Fibroblast of the conjunctiva (primary cell): ENCODE data around the gene CLSTN2.

Experiments
- DNase-seq: peaks from one replicate; pipeline ENCODE4 v3.0.0-alpha.2; 2010; ENCODE audit warnings: low read depth

The CLSTN2 gene

DNA sequence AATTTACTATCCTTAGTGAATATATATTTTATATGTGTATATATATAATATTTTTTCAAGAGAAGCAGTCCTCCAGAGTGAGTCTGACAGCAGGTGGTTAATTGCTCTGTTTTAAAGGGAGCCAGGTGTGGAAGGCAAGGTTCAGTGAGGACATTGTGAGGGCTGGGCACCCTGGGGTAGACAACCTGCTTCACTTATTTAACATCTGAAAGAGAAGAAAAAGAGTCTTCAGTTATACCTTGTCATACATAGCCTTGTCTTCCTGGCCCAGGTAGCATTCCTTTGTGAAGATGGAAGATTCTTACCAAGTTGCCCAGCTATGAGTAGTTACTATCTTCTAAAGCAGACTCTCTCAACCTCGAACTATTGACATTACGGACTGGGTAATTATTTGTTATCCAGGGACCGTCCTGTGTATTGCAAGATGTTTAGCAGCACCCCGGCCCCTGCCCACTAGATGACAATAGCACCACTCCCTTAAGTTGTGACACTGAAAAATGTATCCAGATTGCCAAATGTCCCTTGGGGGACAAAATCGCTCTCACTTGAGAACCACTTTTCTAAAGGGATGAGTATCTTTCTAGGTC lies 406.9 kb downstream of the CLSTN2 start:
- no peak for DNase-seq

DNA sequence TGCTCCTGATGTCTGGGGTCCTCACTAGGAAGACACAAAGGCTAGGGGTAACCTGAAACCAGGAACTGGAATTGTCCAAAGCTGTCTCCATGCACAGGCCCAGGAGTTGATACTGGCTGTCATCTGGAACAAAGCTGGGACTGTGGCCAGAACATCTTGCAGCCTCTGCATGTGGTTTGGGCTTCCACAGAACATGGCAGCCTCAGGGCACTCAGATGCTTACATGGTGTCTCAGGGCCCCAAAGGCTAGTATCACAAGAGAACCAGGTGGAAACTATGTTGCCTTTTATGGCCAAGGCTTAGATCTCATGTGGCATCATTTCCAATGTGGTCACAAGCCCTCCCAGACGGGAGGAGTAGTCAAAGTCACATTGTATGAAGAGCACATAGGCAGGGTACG lies 407.7 kb downstream of the CLSTN2 start:
- DNase-seq: no peak

DNA sequence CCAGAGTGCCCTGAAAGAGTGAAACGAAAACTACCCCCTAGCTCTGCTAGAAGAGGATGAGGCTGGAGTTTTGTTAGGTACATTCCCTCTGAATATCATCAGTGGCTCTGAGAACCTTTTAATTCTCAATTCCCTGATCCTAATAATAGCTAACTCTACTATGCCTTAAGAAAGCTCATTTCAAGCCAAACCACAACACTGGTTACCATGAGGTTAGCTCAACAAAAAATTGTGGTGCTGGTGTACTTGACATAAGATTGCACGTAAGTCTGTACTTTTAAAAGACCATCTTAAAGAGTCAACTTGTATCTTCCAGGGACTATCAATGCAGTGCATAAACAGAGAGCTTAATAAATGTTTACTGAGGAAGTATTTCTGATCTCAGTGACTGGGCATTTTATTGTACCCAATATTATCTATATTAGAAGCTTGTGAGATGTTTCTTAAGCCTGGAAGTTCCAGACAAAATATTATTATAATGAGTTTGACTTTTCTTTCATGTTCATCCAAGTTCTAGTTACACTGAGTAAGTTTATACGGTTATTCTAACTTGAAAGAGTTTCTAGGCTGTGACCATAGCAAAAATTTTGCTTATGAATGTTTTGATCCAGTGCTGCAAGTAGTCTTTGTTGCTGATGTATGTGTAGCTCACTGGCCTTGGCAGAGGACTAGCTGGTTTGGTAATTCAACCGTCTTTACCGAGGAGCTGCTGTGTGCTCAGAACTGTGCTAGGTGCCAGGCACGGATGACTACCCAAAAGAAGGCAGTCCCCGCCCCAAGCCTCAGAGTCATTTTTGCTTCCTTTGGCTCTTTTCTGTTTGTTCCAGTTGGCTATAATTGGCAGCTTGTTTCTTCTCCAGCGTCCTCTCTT lies 408.5 kb downstream of the CLSTN2 start:
- no peak for DNase-seq

DNA sequence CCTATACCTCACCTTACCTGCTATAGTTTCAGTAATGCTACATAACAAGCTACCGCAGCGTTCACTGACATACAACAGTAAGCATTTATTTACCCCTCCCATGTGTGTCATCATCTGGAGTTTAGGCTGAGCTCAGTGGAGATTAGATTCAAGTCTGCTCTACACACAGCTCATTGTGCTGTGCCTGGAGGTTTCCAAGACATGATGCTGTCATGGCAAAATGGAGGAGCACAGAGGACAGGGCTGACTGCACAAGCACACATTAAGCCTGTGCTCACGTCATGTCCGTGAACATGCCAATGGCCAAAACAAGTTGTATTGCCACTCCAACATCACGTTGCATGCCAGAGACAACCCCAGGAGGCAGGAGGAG lies 409.1 kb downstream of the CLSTN2 start:
- no peak for DNase-seq

DNA sequence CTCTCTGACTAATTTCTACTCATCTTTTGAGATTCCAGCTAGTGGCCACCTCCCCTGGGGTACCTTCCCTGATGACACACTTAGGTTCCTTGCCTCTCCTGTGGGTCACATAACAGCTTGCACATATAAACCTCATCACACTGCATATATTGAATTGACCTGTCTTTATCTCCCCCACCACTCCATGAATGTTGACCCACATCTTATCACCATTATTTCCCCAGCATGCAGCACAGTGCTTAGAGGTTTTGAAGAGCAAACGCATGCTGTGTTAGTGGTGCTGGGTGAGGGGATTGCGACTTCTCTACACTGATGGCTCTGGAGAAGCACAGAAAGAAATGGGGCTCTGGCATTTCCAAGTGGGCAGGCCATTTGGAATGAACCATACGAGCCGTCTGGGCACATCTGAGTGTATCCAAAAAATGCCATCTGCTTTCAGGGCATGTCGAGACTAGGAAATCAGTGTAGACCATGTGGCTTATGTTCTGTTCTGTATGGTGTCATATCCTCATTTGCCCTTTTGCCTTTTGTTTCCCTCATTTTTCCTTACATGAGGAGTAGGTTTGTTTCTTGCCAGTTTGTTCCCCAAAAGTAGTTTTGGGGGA lies 409.7 kb downstream of the CLSTN2 start:
- DNase-seq: no peak

DNA sequence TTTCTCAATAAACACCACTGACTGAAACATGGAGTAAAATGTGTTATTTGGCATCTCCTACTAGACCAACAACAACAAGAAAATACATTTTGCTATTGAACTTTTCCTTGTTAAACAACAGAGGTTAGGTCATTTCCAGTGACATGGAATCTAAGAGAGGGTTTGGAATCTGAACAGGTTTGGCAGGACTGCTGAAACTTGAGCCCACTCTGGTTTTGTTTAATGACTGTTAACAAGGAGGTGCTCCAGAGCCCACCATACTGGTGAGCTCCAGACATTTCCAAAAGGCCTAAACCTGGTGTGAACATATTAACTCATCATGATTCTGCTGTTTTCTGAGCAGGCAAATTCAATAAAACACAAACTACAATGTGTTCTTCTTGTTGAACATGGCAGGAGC lies 412.2 kb downstream of the CLSTN2 start:
- no peak for DNase-seq

DNA sequence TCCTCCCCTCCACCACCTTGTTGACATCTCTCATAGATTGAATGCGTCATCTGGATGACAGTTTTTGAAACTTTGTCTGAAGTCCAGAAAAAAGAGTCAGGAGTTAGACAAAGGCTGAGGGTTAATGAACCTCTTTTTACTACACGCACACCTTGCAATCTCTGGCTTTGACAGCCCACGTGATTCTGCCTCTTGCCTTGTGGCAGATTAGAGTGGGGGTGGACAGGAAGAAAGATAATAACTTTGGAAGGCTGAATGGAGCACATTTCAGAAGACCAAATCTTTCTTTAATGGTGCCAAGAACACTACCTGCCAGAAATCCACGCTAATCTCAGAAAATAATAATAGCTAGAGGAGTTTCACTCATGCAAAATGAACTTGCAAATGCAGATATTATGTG lies 415.0 kb downstream of the CLSTN2 start:
- no peak for DNase-seq

DNA sequence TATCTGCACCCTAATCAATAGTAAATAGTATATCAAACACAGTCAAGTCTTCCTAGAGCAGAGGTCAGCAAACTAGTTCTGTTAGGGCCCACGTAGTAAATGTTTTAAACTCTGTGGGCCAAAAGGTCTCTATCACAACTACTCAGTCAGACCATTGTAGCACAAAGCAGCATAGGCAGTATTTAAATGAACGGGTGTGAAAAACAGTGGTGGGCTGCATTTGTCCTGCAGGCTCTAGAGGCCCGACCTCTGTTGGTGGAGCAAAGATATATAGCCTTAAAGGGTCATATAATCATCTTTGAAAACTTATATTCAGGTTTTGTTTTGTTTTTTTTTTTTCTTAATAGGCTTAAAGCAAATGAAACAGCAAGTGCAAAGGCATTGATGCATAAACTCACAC lies 416.5 kb downstream of the CLSTN2 start:
- DNase-seq: no peak

DNA sequence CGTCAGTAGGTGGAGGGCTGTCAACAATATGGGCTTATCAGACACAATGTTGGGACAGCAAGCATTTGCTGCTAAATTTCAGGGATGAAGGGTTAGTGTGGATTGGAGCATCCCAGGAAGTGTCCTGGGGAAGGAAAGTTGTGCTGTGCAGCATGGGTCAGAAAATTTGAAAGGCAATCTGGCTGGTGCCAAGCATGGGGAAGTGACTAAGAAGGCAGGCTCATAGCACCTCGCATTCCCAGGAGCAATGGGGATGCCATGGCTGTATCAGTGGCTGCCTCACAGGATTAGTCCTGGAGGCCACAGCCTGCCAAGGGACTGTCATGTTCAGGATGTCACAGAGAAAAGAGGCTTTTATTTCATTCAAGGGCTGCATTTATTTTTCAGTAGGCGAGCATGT lies 420.5 kb downstream of the CLSTN2 start:
- no peak for DNase-seq

DNA sequence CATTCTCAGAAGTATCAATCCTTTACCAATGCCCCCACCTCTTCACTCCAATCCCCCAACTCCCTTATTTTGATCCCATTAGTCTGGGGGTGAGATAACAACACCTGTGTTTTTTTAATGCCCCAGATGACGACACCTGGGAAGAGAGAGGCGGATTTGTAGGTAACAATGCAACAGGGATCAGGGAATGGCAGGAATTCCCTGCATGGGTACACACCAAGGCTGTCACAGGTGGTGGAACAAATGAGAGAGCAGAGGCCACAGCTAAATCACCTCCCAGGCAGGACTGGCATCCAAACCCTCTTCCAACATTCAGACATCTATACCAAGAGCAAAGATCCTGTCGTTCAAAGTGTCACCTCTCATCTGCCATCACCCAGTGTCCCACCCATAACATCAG lies 423.7 kb downstream of the CLSTN2 start:
- no peak for DNase-seq

DNA sequence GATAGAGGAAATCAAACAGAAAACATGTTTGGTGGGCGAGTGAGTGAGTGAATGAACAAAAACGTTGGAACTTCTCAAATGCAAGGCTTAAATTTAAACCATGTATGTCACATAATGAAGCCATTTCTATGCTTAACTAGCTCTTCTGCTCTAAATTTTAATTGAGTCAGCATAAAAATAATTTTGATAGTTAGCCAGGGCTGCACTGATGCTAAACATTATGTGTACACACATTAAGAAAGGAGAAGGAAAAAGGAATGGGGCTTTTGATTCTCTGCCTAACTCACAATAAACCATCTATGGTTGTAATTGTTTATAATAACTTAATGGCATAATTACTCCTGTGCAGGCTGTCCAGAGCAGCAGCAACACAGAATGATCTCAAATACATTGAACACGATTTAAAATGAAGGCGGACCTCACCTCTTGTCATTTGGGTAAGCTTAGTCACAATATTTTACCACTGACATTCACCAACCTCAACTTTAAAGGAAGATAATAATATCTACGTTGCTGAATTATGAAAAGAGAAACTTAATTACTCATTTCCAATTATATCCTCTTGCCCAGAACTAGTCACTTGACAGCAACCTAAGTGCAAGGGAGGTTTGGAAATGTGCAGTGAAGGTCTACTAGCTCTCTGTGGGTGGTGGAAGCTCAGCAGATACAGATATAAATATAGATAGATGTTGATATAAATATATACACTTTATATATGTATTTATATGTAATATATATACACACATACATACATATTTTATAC lies 424.4 kb downstream of the CLSTN2 start:
- no peak for DNase-seq

DNA sequence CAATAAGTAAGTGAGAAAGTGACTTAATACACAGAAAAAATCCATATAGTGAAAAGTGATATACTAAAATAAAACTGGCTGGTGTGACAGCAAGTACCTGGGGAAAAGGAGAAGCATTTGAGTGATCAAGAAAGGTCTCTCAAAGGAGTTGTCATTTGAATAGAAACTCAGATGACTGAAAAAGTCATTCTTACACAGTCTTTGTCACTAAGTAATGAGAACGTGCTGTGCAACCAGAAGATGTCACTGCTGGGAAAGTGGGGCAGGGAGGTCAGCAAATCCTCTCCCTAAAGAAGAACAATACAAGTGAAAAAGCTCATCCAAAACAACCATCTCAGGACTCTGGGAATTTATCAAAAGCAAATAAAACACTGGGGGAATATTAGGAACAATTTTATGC lies 425.3 kb downstream of the CLSTN2 start:
- DNase-seq: no peak

DNA sequence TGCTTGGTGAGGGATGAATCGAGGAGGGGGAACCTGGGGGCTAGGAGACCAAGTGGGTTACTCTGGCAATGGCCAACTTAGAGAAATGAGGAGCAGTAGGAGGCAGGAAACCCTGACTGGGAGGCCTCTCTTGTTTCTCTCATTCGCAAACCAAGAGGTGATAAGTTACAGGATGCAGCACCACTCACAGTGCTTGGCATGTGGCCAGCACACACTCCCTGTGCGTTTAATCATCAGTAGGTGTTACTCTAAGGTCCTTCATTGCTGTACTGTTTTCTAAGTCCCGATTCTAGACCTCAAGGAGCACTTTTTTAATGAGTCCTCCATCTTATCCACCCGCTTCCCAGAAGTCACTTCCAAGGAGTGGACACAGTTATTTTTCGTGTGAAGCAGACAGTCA lies 428.8 kb downstream of the CLSTN2 start:
- DNase-seq: no peak

DNA sequence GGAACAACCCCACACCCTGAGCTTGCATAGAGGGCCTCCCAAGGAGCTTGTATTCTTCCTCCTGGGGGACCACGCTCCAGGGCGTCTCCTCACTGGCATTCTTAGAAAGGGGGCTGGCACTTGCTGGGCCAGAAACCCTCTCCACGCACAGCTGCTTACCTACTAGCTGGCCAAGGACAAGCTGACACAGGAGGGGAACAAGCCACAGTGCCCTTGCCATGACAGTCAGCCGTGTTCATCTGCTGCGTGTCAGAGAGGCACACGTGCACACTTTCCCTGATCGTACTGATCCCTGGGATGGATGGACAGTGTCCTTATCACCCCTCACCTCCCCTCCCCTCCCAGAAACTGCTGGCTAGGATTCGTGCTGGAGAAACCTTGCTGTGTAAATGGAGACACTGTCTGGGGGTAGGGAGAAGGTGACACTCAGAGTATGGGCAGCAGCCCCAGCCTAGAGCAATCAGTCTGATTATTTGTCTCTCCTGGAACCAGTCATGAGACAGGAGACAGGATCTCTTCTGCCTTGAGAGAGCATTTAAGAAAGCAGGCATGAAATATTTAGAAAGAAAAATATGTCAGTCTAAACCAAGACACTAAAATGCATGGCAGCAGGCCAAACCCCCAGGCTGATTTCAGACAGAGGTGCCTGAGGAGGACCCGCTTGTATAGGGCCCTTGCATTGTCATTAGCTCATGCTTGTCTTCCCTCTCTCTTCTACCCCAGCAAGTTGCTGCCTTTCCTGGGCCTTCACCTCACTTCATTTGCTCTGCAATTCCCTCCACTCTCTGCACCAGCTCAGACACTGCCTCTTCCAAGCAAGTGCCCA lies 431.1 kb downstream of the CLSTN2 start:
- DNase-seq: no peak

DNA sequence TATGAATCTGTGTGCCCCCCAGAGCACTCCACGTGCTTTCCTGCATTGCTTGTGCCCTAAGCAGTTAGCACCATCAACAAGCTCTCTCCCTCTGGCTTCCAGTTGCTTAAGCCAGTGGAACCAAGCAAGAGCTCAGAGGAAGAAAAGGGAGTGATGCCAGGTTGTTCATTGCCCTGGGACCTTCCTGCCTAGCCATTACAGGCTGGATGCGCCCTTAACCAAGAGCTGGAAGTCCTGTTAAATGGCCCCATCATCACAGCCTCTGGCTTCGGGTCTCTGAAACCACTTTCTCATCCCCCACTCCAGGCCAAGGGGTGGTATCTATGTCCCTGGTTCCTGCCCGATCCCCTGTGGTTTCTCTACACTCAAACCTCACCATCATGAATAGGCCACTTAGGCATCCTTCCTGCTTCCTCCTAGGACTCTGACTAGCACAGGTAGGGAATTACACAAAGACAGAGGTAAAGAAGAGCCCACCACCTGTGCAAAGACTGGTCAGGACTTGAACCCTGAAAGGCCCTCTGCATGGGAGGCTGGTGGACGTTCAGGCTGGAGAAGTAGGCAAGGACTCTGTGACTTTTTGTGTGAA lies 433.3 kb downstream of the CLSTN2 start:
- no peak for DNase-seq

DNA sequence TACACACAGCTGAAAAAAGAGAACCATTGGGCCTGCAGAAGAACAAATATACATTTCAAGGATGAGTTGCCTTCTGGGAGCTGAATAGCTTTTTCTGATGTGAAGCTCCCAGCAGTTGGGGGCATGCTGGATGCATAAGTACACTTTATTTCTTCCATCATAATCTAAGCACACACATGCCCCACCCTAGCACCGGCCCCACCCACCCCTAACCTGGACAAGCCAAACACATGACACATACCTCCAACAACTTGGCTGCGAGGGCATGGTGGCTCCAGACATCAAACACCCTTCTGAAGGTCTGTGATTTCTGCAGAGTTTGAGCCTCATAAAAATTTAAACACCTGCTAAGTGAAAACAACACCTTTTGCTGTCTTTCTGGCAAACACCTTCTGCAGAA lies 435.7 kb downstream of the CLSTN2 start:
- no peak for DNase-seq

DNA sequence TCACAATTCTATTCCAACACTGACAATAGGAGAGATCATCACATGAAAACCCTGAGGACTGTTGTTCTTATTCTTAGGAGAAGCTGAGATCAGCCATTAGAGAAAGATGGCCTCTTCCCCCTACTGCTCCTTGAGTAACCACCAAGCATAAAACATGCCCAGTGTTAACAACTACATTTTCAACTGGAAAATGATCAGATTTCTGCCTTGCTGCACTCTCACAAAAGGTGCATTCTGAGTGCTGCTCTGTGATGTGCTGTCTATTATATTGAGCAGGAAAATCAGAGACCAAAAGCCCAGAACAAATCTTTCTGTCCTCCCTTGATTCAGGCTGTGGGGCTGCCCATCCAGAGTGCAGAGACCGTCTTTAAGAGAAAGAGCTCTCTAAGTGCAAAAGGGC lies 438.2 kb downstream of the CLSTN2 start:
- DNase-seq: no peak

DNA sequence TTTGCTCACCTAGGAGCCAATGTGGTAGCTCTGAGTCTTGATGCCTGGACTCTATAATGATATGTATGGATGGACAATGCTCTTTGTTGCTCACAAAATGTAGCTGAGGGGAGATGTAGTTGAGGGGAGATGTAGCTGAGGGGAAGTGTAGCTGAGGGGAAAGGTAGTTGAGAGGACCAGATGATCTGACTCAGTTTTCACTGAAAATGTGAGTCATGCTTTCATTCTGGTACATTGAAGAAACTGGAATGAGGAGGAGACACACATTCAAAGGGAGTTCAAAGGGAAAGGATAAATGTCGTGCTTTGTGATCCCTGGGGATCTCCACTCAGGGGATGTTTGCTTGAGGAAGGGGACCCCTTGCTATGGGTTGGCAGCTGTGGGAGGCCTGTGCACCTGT lies 440.0 kb downstream of the CLSTN2 start:
- DNase-seq: no peak

DNA sequence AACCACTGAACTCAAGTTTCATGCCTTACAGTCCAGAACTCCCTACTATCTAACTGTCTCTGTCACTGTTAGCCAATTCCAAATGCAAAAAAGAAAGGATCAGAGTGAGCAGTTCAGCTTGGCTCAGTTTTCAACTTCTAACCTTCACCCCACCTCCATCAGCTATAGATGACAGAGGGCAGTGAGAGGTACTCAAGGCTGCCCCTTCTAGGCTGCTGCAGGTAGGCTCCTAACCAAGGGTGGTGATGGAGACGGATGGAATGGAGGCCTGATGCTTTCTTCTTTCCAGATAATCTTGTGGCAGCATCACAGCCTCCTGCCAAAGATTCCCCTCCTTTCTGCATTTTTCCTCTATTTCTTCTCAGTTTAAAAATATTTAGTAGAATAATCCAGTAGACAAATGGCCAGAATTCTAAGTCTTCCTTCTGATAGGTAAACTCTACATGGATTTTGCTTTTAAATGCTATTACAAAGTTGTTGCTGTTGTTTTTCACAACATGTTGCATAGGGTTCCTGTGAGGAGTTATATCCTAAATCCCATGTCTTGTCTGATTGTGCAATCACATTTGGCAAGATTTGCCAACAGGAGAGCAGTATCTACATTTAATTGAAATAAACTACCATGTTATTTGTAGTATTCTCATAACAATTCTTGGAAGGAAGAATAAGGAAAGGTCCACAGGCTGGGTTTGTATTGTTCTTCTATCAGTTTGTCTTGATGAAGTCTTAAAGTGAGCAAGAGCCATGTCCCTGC lies 441.3 kb downstream of the CLSTN2 start:
- DNase-seq: no peak

DNA sequence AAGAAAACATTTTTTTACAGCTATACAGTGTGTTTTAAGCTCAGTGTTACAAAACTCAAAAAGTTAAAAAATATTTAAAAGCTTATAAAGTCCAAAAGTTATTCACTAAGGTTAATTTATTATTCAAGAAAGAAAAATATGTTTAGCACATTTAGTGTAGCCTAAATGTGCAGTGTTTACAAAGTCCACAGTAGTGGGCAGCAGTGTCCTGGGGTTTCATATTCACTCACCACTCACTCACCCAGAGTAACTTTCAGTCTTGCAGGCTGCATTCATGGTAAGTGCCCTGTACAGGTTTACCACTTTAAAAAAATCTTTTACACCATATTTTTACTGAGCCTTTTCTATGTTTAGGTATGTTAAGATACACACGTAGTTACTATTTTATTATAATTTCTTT lies 442.7 kb downstream of the CLSTN2 start:
- no peak for DNase-seq
